Ovary (tissue), 9 donors: ENCODE data around the gene KLHL2. TPM values are rescaled to one million over a fixed set of nuclear protein-coding genes. Genes with fewer than 3 reads are reported as not detected.

Experiments
- DNase-seq, 5 donors: peaks; one replicate each; pipeline ENCODE4 v3.0.0-alpha.2; 2019 to 2020
- H3K27ac ChIP-seq, 2 donors: fragments of 200-600 bp; one replicate each; pipeline versions ENCODE4 v1.5.1 to v1.8.0; 2019 to 2022
- H3K27me3 ChIP-seq: fragments of 200-600 bp; one replicate; pipeline ENCODE4 v1.8.0; 2022
- H3K36me3 ChIP-seq: fragments of 200-600 bp; sonication (generic); one replicate; pipeline ENCODE4 v1.5.1; 2019
- H3K4me1 ChIP-seq: one replicate; pipeline ENCODE4 v1.8.1; 2013; ENCODE audit warnings: mild to moderate bottlenecking, moderate library complexity; ENCODE audit not compliant: insufficient read depth
- H3K4me3 ChIP-seq: fragments of 200-600 bp; sonication (generic); one replicate; pipeline ENCODE4 v1.5.1; 2017
- H3K9me3 ChIP-seq, 2 donors: fragments of 200-600 bp in 1 of 2; sonication (generic) in 1 of 2; one replicate each; pipeline versions ENCODE4 v1.5.1 to v1.8.1; 2013 to 2019; ENCODE audit warnings: mild to moderate bottlenecking in 1 of 2, moderate library complexity in 1 of 2
- EP300 ChIP-seq: sonication (generic); formaldehyde crosslinking; IDR thresholded peaks from one replicate; pipeline ENCODE4 v1.6.1; 2017; ENCODE audit warnings: antibody characterized with exemption
- POLR2A ChIP-seq: fragments of 450-650 bp; IDR thresholded peaks from one replicate; pipeline ENCODE4 v1.6.1; 2017; ENCODE audit warnings: antibody characterized with exemption, mild to moderate bottlenecking, moderate library complexity
- WGBS, 3 donors: extraction: QIAGEN DNeasy Blood & Tissue Kit in 1 of 3; methylation state at CpG; one replicate each; pipeline versions ENCODE4 v1.1.5 to v1.1.7; 2013 to 2017; 5-methylcytosine and 5-hydroxymethylcytosine counted together
- intact Hi-C, 4 donors: fragments of 100-400 bp; cut with DNase I; formaldehyde crosslinking; loops; one replicate each; pipeline versions ENCODE4 v1.11.0 to v1.15.1; 2022 to 2023
- polyA plus RNA-seq, 2 donors: library from polyadenylated mRNA; stranded (reverse); fragments of 200-250 nt in 1 of 2; fragments of 350-450 nt in 1 of 2; fragmentation: Illumina TruSeq in 1 of 2; extraction: RNeasy Lipid Tissue Mini Kit (QIAGEN cat#74804) in 1 of 2; gene quantifications; one replicate each; pipeline ENCODE4 v1.2.3, GENCODE V29; 2013 to 2014
- small RNA-seq: library from RNA; depleted of rRNA; stranded (forward); fragments of <200 nt; gene quantifications from one replicate; pipeline ENCODE3, GENCODE V24; 2016
- total RNA-seq, 7 donors: library from RNA; depleted of rRNA in 2 of 7; stranded (reverse); fragments of >200 nt in 2 of 7; fragmentation: NEBNext Ultra II Directional in 3 of 7; extraction: Animal tissue kit (Norgen Biotek cat#: 25700) in 3 of 7; gene quantifications; one replicate each; pipeline versions ENCODE4 v1.1.0 to v1.2.4, GENCODE V29; 2016 to 2023
- TF ChIP-seq, protein P1 (sequence below), 3 donors: fragments of 450-650 bp in 2 of 3; fragments of 200-600 bp in 1 of 3; IDR thresholded peaks; one replicate each; pipeline versions ENCODE4 v1.5.1 to v1.8.0; 2016 to 2022; ENCODE audit warnings: antibody characterized with exemption in 3 of 3, mild to moderate bottlenecking in 1 of 3
- donor health status: DM: no; HTN: no; CAD: no; lungs with moderate emphysema.
- donor health status: DM: no; HTN: no; CAD: no.
- donor health status: Bipolar disorder and iron deficiency.
- donor health status: DM: yes; HTN: yes; CAD: no.
- donor health status: DM: no; HTN: no; CAD: no.
- donor health status: DM: yes; HTN: yes; CAD: no.

Gene KLHL2
- total and polyA plus RNA-seq, 9 donors = 7.2 to 19.3 (median 11.4) TPM

- Histone ChIP-seq H3K9me3 (no peaks in the 10 kb centered on the region), H3K4me1 (no peaks in the 10 kb centered on the region), H3K27me3 (no peaks in the 10 kb centered on the region), H3K36me3 (no peaks in the 10 kb centered on the region), H3K4me3 (no peak overlapping the region), H3K27ac (no peak overlapping the region)
- TF ChIP-seq, protein P1, sequence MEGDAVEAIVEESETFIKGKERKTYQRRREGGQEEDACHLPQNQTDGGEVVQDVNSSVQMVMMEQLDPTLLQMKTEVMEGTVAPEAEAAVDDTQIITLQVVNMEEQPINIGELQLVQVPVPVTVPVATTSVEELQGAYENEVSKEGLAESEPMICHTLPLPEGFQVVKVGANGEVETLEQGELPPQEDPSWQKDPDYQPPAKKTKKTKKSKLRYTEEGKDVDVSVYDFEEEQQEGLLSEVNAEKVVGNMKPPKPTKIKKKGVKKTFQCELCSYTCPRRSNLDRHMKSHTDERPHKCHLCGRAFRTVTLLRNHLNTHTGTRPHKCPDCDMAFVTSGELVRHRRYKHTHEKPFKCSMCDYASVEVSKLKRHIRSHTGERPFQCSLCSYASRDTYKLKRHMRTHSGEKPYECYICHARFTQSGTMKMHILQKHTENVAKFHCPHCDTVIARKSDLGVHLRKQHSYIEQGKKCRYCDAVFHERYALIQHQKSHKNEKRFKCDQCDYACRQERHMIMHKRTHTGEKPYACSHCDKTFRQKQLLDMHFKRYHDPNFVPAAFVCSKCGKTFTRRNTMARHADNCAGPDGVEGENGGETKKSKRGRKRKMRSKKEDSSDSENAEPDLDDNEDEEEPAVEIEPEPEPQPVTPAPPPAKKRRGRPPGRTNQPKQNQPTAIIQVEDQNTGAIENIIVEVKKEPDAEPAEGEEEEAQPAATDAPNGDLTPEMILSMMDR (IDR thresholded peaks at IDR 0.05) = no peak
- no peak for TF ChIP-seq POLR2A
- TF ChIP-seq EP300 = no peak
- intact Hi-C loops = no loop called here
- no peak for DNase-seq
- 84 to 90% (median 89%) methylated on average over 1 of the region's 1 CpG for WGBS, 3 donors
Measured at GRCh38 chr4:165370530-165370929, 163.2 kb downstream of the KLHL2 start.

Small RNA genes lying within 50 kb of the gene (small RNA-seq; reads per million reads assigned to genes)
- not detected for gene RNU4-87P

Other genes with a start within 250 kb of the KLHL2 start
- 1 to 10 TPM in 5 of 7 donors, under 1 TPM in 2; 0.36 to 3.4 (median 1.8) TPM for gene TRIM61, start 229.9 kb upstream of the KLHL2 start, total RNA-seq
- gene TRIM61, start 229.9 kb upstream of the KLHL2 start, polyA plus RNA-seq = 1 to 10 TPM; 1.5 to 1.9 TPM
- gene TRIM60, start 175.6 kb upstream of the KLHL2 start, total RNA-seq = not detected
- not detected for gene TRIM60, start 175.6 kb upstream of the KLHL2 start, polyA plus RNA-seq
- gene TRIM75, start 153.7 kb upstream of the KLHL2 start, total RNA-seq = not detected
- not detected for gene TRIM75, start 153.7 kb upstream of the KLHL2 start, polyA plus RNA-seq
- gene TMEM192, start 94.7 kb upstream of the KLHL2 start, total RNA-seq = 10 to 100 TPM; 16.7 to 35.2 (median 25.3) TPM
- gene TMEM192, start 94.7 kb upstream of the KLHL2 start, polyA plus RNA-seq = 10 to 100 TPM; 22.1 to 40.8 TPM
- 100 to 1,000 TPM in 1 of 7 donors, 10 to 100 TPM in 6; 19.8 to 172 (median 25.7) TPM for gene MSMO1, start 120.1 kb downstream of the KLHL2 start, total RNA-seq
- gene MSMO1, start 120.1 kb downstream of the KLHL2 start, polyA plus RNA-seq = 100 to 1,000 TPM in 1 of 2 donors, 10 to 100 TPM in 1; 16.7 to 199 TPM
- gene CPE, start 171.4 kb downstream of the KLHL2 start, total RNA-seq = 100 to 1,000 TPM in 1 of 7 donors, 10 to 100 TPM in 6; 19.9 to 114 (median 37.8) TPM
- 100 to 1,000 TPM in 1 of 2 donors, 10 to 100 TPM in 1; 69.2 to 207 TPM for gene CPE, start 171.4 kb downstream of the KLHL2 start, polyA plus RNA-seq